HepG2 (cell line): ENCODE results near the gene ANKRD49. TPM values are rescaled to one million over a fixed set of nuclear protein-coding genes. Genes with fewer than 3 reads are reported as not detected.

Source experiments
- ELF3 ChIP-seq: IDR thresholded peaks from 2 replicates; pipeline ENCODE4 v1.6.1; 2016; ENCODE audit warnings: missing genetic modification reagents, missing compliant biosample characterization
- HNRNPK ChIP-seq: fragments of 200-400 bp; formaldehyde crosslinking; IDR thresholded peaks from 2 replicates; pipeline ENCODE4 v1.6.1; 2018; ENCODE audit warnings: low read length, low read depth, moderate library complexity, mild to moderate bottlenecking; ENCODE audit not compliant: poor library complexity, severe bottlenecking
- HOXA3 ChIP-seq: sonication (generic); formaldehyde crosslinking; IDR thresholded peaks from 2 replicates; pipeline ENCODE4 v1.5.0; 2020; ENCODE audit warnings: missing genetic modification reagents
- MAZ ChIP-seq, 2 experiments: sonication (generic) in 1 of 2; formaldehyde crosslinking in 1 of 2; IDR thresholded peaks; 2 replicates each; pipeline versions ENCODE4 v1.5.0 to v1.6.1; 2012 to 2020; ENCODE audit warnings: low read depth in 2 of 2, mild to moderate bottlenecking in 2 of 2, borderline replicate concordance in 1 of 2, improper control_type of control experiment in 1 of 2, low read length in 1 of 2, missing genetic modification reagents in 1 of 2, moderate library complexity in 1 of 2
- SMARCC2 ChIP-seq: fragments of 450-650 bp; IDR thresholded peaks from 2 replicates; pipeline ENCODE4 v1.6.1; 2017; ENCODE audit warnings: antibody characterized with exemption, mild to moderate bottlenecking
- SRF ChIP-seq: IDR thresholded peaks from 2 replicates; pipeline ENCODE4 v1.6.1; 2011; ENCODE audit warnings: mild to moderate bottlenecking, low read depth, low read length, moderate library complexity
- TBX2 ChIP-seq: sonication (generic); formaldehyde crosslinking; IDR thresholded peaks from 2 replicates; pipeline ENCODE4 v1.5.0; 2020; ENCODE audit warnings: missing genetic modification reagents, mild to moderate bottlenecking, borderline replicate concordance
- THAP7 ChIP-seq: sonication (generic); formaldehyde crosslinking; IDR thresholded peaks from 2 replicates; pipeline ENCODE4 v1.8.1; 2023; ENCODE audit warnings: mild to moderate bottlenecking, missing genetic modification reagents
- ZFP91 ChIP-seq: sonication (generic); formaldehyde crosslinking; IDR thresholded peaks from 2 replicates; pipeline ENCODE4 v1.9.0; 2022; ENCODE audit warnings: missing genetic modification reagents, mild to moderate bottlenecking, borderline replicate concordance
- ZNF235 ChIP-seq: sonication (generic); formaldehyde crosslinking; IDR thresholded peaks from 2 replicates; pipeline ENCODE4 v1.8.1; 2023; ENCODE audit warnings: mild to moderate bottlenecking, missing genetic modification reagents, borderline replicate concordance
- ZNF292 ChIP-seq: sonication (generic); formaldehyde crosslinking; IDR thresholded peaks from 2 replicates; pipeline ENCODE4 v1.8.1; 2022; ENCODE audit warnings: mild to moderate bottlenecking, low read depth, missing genetic modification reagents, borderline replicate concordance
- ZNF407 ChIP-seq: sonication (generic); formaldehyde crosslinking; IDR thresholded peaks from one replicate; pipeline ENCODE4 v1.5.1; 2020; ENCODE audit warnings: mild to moderate bottlenecking, missing genetic modification reagents; ENCODE audit errors: not compliant biosample characterization
- ZNF501 ChIP-seq: sonication (generic); formaldehyde crosslinking; IDR thresholded peaks from 2 replicates; pipeline ENCODE4 v1.5.1; 2020; ENCODE audit warnings: mild to moderate bottlenecking, moderate library complexity, missing genetic modification reagents
- ZNF607 ChIP-seq: sonication (generic); formaldehyde crosslinking; IDR thresholded peaks from 2 replicates; pipeline ENCODE4 v1.5.1; 2020; ENCODE audit warnings: missing genetic modification reagents, mild to moderate bottlenecking, borderline replicate concordance
- ZNF713 ChIP-seq: sonication (generic); formaldehyde crosslinking; IDR thresholded peaks from 2 replicates; pipeline ENCODE4 v1.4.0; 2020; ENCODE audit warnings: mild to moderate bottlenecking, missing genetic modification reagents
- ZNF83 ChIP-seq: sonication (generic); formaldehyde crosslinking; IDR thresholded peaks from 2 replicates; pipeline ENCODE4 v1.4.0; 2020; ENCODE audit warnings: missing genetic modification reagents, mild to moderate bottlenecking, borderline replicate concordance
- polyA plus RNA-seq, 8 experiments: library from polyadenylated mRNA; depleted of rRNA in 3 of 8; stranded (reverse) in 7 of 8; unstranded in 1 of 8; fragments of >200 nt; fragmentation: Illumina TruSeq in 4 of 8; extraction: Trizol in 4 of 8; gene quantifications; 2 replicates each; pipeline versions ENCODE4 v1.2.1 to v1.2.3, GENCODE V29; 2011 to 2016; ENCODE audit warnings: low read depth in 4 of 8, missing spikeins in 1 of 8, mixed read lengths in 1 of 8; ENCODE audit not compliant: insufficient read depth in 1 of 8
- total RNA-seq, 5 experiments: library from RNA; depleted of rRNA; stranded (reverse); fragments of >200 nt; fragmentation: Illumina TruSeq; extraction: Trizol; gene quantifications; 2 replicates each; pipeline ENCODE4 v1.2.3, GENCODE V29; 2016; ENCODE audit warnings: low read depth in 1 of 5

Gene ANKRD49
- total and polyA plus RNA-seq, 2 of the 13 experiments (the other 11 are each of a cell fraction or from before 2014, with no cell fraction given), result 14.2 to 14.3 TPM

GRCh38 chr11:94511932-94512781 lies 18.4 kb downstream of the ANKRD49 start, which contains the start of gene C11orf97 (continued):
- TF ChIP-seq THAP7 (CRISPR knock-in tag), result no peak
- TF ChIP-seq ZFP91 (CRISPR knock-in tag), result peak; percentile 67; the same call in 1 of the 2 replicates
- no peak for TF ChIP-seq SMARCC2
- TF ChIP-seq ZNF292 (CRISPR knock-in tag), result 0 out of 2 replicates have a peak, but pooled peaks have one; percentile 23
- TF ChIP-seq MAZ (IDR thresholded peaks at IDR 0.05; ENCODE audit: borderline replicate concordance, low read depth, low read length), result no peak
- no peak for TF ChIP-seq MAZ (CRISPR knock-in tag; IDR thresholded peaks at IDR 0.05; ENCODE audit: low read depth)
- peak; percentile 71; the same call in 1 of the 2 replicates for TF ChIP-seq ZNF501 (CRISPR knock-in tag)
- no peak for TF ChIP-seq ZNF713 (CRISPR knock-in tag)
- TF ChIP-seq ZNF235, result peak; percentile 65; the same call in 1 of the 2 replicates
- 0 out of 2 replicates have a peak, but pooled peaks have one; percentile 53 for TF ChIP-seq ZNF607
- no peak for TF ChIP-seq ZNF83 (CRISPR knock-in tag)
- no peak for TF ChIP-seq ZNF407 (CRISPR knock-in tag)
- TF ChIP-seq SRF, result no peak
- no peak; the same call in 1 of the 2 replicates for TF ChIP-seq TBX2 (CRISPR knock-in tag)
- peak; percentile 31 for TF ChIP-seq HNRNPK
- no peak for TF ChIP-seq ELF3 (CRISPR knock-in tag)
- peak; percentile 53; the same call in 1 of the 2 replicates for TF ChIP-seq HOXA3 (CRISPR knock-in tag)
